ENCODE measurements around the gene ARHGAP18. TPM values are rescaled to one million over a fixed set of nuclear protein-coding genes. Genes with fewer than 3 reads are reported as not detected.

The ARHGAP18 gene
- total and polyA plus RNA-seq, 3 donors from 2014 or later = 15.8 to 29.8 (median 23.8) TPM

DNA sequence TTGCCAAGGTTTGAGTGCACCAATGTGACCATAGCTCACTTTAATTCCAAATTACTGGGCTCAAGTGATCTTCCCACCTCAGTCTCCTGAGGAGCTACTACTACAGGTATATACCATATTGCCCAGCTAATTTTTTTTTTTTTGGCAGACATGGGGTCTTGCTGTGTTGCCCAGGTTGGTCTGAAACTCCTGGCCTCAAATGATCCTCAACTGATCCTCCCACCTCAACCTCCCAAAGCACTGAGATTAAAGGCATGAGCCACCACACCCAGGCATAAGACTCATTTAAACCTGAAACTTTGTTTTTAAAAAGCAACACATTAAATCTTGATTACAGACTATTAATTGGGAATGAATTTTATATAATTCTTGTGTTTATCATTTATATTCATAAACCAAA is 67.7 kb downstream of the ARHGAP18 start:
- H3K27me3 ChIP-seq = no peaks in the 10 kb centered on the region
- TF ChIP-seq, protein P1, sequence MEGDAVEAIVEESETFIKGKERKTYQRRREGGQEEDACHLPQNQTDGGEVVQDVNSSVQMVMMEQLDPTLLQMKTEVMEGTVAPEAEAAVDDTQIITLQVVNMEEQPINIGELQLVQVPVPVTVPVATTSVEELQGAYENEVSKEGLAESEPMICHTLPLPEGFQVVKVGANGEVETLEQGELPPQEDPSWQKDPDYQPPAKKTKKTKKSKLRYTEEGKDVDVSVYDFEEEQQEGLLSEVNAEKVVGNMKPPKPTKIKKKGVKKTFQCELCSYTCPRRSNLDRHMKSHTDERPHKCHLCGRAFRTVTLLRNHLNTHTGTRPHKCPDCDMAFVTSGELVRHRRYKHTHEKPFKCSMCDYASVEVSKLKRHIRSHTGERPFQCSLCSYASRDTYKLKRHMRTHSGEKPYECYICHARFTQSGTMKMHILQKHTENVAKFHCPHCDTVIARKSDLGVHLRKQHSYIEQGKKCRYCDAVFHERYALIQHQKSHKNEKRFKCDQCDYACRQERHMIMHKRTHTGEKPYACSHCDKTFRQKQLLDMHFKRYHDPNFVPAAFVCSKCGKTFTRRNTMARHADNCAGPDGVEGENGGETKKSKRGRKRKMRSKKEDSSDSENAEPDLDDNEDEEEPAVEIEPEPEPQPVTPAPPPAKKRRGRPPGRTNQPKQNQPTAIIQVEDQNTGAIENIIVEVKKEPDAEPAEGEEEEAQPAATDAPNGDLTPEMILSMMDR (IDR thresholded peaks at IDR 0.05) = no peak
- TF ChIP-seq POLR2A (IDR thresholded peaks at IDR 0.05) = no peak
- DNase-seq = no peak
- no peaks in the 10 kb centered on the region for H3K36me3 ChIP-seq (ENCODE audit: low read depth, missing control alignments)
- no peak overlapping the region for H3K4me3 ChIP-seq
- H3K4me1 ChIP-seq = peaks cover 25% of the 10 kb centered on the region
- H3K27ac ChIP-seq = no peak overlapping the region
- no peaks in the 10 kb centered on the region for H3K9me3 ChIP-seq
- intact Hi-C loops (cut with DNase I; ENCODE audit: low total_unique reads) = no loop called here

DNA sequence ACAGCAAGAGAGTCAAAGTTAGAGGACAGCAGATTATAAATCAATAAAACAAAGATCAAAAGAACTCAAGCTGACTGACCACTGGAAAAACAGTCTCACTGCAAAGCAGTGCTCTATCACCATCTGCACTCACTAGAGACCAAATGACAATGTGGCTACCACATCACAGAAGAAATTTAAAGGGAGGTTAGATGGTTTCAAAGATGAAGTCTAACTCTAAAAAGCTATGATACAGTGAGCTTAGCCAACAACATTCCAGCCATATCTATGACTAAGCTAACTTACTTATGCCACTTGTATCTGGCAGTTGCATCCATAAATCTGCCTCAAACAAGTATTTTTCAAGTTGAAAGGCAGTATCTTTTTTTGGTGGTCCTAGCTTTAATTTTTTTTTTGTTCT is 68.6 kb downstream of the ARHGAP18 start:
- intact Hi-C loops (cut with DNase I; ENCODE audit: low total_unique reads) = no loop called here
- H3K9me3 ChIP-seq = no peaks in the 10 kb centered on the region
- no peaks in the 10 kb centered on the region for H3K27me3 ChIP-seq
- no peak for TF ChIP-seq POLR2A (IDR thresholded peaks at IDR 0.05)
- TF ChIP-seq, protein P1 (IDR thresholded peaks at IDR 0.05) = no peak
- no peak for DNase-seq
- H3K4me3 ChIP-seq = no peak overlapping the region
- peaks cover 25% of the 10 kb centered on the region for H3K4me1 ChIP-seq
- H3K27ac ChIP-seq = no peak overlapping the region
- no peaks in the 10 kb centered on the region for H3K36me3 ChIP-seq (ENCODE audit: low read depth, missing control alignments)

DNA sequence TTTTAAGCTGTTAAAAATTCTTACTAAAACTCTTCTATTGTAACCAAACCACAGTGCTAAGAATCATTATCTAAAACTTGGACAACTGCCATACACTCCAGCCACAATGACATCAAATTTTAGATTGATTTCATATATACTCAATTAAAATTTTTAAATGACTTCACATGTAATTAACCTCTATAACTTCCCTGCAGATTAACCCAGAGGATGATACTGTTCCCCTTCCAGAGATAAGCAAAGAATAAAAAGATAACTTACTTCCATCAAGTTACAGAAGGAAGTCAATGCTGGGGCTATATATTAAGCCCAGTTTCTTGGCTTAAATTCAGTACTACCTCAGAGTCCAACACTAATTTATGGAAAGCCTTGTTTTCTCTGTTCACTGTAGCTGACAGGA is 71.3 kb downstream of the ARHGAP18 start:
- peaks cover 13% of the 10 kb centered on the region for H3K4me1 ChIP-seq
- no peak overlapping the region for H3K4me3 ChIP-seq
- intact Hi-C loops (cut with DNase I; ENCODE audit: low total_unique reads) = no loop called here
- H3K27me3 ChIP-seq = no peaks in the 10 kb centered on the region
- TF ChIP-seq, protein P1 (IDR thresholded peaks at IDR 0.05) = no peak
- no peak for TF ChIP-seq POLR2A (IDR thresholded peaks at IDR 0.05)
- no peaks in the 10 kb centered on the region for H3K9me3 ChIP-seq
- H3K36me3 ChIP-seq (ENCODE audit: low read depth, missing control alignments) = no peaks in the 10 kb centered on the region
- peak overlapping the region; percentile 68 to 76 for H3K27ac ChIP-seq
- no peak for DNase-seq

DNA sequence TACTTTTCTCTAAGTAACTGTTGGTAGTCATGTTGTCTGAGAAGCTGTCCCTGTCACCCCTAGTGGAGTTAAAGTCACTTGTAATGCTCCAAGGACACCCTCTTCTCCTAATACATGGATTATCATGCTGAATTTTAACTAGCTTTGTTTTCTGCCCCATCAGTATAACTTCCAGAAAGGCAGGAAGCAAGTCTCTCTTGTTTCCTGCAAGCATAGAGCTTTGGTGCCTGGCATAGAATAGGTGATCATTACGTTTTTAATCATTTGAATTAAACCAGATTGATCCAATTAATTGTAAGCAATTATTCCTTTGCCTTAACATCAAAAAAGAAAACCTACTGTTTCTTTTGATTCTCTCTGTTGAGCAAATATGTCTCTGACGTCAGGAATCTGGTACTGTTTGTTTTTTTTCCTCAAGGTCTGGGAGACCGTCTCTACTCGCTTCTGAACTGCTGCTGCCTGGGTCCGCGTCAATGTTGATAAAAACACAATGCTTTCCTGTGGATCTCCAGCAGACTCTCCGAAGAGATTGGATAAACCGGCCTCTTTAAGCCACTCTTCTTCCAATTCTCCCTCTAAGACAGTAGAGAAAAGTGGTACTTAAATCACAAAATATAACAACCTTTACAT is 71.8 kb downstream of the ARHGAP18 start:
- H3K27ac ChIP-seq = peak overlapping the region; percentile 68 to 76
- 38 to 41% methylated on average over 8 of the region's 8 CpGs for WGBS, 2 donors
- H3K27me3 ChIP-seq = no peaks in the 10 kb centered on the region
- intact Hi-C loops (cut with DNase I; ENCODE audit: low total_unique reads) = no loop called here
- no peak for TF ChIP-seq POLR2A (IDR thresholded peaks at IDR 0.05)
- TF ChIP-seq, protein P1 (IDR thresholded peaks at IDR 0.05) = no peak
- H3K4me3 ChIP-seq = no peak overlapping the region
- H3K4me1 ChIP-seq = peaks cover 13% of the 10 kb centered on the region
- peak; percentile 72 for DNase-seq
- no peaks in the 10 kb centered on the region for H3K36me3 ChIP-seq (ENCODE audit: low read depth, missing control alignments)
- no peaks in the 10 kb centered on the region for H3K9me3 ChIP-seq

DNA sequence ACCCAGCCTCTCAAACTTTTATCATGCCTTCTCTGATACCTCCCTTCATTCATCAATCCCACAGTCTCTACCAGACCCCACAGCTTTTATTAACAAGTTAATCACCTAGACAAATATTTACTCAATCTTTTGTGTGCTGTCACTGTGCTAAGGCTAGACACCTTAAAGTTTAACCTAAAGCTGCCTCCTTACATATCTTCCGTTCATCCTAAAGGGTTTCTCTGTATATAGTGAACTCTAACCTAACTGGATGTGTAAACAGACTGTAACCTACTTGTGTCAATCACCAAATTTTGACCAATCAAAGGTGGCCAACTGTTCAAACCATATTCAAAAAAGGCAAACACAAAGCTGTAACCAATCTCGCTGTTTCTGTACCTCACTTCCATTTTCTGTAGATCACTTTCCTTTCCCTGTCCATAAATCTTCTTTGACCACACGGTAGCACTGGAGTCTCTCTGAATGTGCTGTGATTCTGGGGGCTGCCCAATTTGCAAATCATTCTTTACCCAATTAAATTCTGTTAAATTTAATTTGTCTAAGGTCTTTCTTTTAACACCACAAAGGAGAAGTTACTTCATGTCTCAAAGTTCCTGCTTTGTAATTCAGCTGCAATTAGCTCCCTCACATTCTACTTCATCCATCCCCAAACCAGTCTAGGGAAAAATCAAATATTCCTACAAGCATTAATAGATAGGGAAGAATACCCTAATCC is 72.5 kb downstream of the ARHGAP18 start:
- H3K4me3 ChIP-seq = no peak overlapping the region
- H3K27me3 ChIP-seq = no peaks in the 10 kb centered on the region
- DNase-seq = no peak
- H3K36me3 ChIP-seq (ENCODE audit: low read depth, missing control alignments) = no peaks in the 10 kb centered on the region
- TF ChIP-seq, protein P1 (IDR thresholded peaks at IDR 0.05) = no peak
- no peak for TF ChIP-seq POLR2A (IDR thresholded peaks at IDR 0.05)
- intact Hi-C loops (cut with DNase I; ENCODE audit: low total_unique reads) = no loop called here
- WGBS, 2 donors = 75 to 91% methylated on average over 3 of the region's 3 CpGs
- H3K9me3 ChIP-seq = no peaks in the 10 kb centered on the region
- H3K27ac ChIP-seq = peak overlapping the region; percentile 68 to 76
- peaks cover 13% of the 10 kb centered on the region for H3K4me1 ChIP-seq

Data from testis (tissue), 3 donors.